Fibroblast of skin of right biceps (primary cell): Measurements from ENCODE around the gene TRIM73.
"Not testable (repeated sequence)": the region's sequence is repeated elsewhere in the genome, so short reads cannot be mapped to it uniquely, and the experiment has no call there.

Experiments used
- DNase-seq: peaks from one replicate; pipeline ENCODE4 v3.0.0-alpha.2; 2013

Gene TRIM73

DNA sequence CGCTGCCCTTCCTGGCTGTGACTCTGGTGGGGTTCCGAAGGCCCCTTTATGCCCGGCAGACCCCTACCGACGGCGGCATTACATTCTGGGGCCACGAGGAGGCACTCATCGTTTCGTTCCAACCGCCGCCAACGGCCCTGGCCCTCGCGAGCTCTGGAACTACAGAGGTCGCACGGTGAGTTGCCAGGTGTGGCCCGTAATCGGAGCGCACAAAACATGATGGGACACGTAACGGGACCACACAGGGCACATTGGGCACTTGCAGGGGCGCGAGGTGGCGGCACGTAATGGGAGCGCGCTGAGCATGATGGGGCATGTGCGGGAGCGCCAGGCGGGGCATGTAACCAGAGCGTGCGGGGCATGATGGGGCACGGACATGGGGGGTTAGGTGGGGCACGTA lies at the start of gene TRIM73:
TRIM73 (plus strand) TSS at position 301 of the 400 bp plus-strand sequence. CDS start 3,305 bp downstream, outside the sequence.
- not testable (repeated sequence) for DNase-seq

DNA sequence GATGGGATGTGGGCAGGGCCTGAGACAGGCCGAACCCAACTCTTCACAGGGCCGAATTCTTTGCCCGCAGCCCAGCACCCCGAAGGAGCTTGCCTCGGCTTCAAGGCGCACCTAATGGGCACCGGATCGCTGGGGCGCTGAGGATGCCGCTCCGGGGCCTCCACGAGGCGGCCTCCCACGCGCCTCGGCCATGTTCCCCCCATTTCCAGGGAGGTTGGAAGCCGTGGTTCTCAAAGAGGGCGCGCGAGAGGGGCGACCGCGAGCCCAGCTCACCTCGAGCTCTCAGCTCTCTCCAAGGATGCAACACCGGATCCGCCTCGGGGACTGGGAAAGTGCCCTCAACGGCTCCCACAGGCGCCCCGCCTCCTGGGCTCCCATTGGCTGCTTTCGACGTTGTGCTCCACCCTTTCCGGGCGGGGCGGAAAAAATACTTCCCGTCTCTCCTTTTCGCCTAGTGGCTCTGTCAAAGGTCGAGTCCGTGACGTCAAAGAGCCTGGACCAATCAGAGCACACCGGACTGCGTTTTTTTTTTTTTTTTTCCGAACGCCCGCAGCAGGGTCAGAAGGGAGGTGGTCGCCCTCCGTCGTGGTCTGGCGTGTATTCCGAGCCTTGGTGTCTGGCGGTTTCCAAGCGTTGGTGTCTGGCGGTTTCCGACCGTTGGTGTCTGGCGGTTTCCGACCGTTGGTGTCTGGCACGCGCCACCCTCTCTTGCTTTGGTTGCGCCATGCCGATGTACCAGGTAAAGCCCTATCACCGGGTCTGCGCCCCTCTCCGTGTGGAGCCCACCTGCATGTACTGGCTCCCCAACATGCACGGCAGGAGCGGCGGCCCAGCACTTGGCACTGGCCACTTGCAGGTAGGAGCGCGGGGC lies 36.5 kb upstream of the TRIM73 start:
- not testable (repeated sequence) for DNase-seq

DNA sequence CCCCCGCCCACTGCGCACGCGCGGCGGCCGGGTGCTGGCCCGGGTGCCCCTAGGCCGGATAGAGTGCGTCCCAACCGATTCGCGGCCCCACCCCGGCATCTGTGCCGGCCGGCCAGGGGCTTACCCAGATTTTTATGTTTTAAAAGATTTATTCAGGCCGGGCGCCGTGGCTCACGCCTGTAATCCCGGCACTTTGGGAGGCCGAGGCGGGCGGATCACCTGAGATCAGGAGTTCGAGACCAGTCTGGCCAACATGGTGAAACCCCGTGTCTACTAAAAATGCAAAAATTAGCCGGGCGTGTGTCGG lies 35.9 kb upstream of the TRIM73 start:
- DNase-seq = not testable (repeated sequence)

- DNase-seq = not testable (repeated sequence)
Observed at GRCh38 chr7:75364079-75364478, 31.4 kb upstream of the TRIM73 start.

GRCh38 chr7:75366643-75367042 lies 28.8 kb upstream of the TRIM73 start:
- DNase-seq = not testable (repeated sequence)

DNA sequence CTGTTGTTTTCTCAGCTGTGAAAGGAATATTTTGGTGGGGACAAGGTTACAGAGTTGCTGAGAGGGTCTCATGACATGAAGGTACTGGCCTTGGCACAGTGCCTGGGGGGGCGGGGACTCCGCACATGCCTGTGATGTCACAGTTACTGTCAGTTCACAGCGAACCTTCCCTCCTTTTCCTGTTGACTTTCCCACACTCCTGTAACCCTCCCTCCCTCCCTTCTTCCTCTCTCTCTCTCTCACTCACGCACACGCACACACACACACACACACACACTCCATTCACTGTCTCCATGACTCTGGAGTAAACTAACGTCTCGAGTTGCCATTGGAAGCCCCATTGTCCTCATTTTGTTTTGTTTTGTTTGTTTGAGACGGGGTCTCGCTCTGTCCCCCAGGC lies 28.1 kb upstream of the TRIM73 start:
- not testable (repeated sequence) for DNase-seq

GRCh38 chr7:75374144-75374518 lies 21.3 kb upstream of the TRIM73 start:
- DNase-seq = not testable (repeated sequence)

DNA sequence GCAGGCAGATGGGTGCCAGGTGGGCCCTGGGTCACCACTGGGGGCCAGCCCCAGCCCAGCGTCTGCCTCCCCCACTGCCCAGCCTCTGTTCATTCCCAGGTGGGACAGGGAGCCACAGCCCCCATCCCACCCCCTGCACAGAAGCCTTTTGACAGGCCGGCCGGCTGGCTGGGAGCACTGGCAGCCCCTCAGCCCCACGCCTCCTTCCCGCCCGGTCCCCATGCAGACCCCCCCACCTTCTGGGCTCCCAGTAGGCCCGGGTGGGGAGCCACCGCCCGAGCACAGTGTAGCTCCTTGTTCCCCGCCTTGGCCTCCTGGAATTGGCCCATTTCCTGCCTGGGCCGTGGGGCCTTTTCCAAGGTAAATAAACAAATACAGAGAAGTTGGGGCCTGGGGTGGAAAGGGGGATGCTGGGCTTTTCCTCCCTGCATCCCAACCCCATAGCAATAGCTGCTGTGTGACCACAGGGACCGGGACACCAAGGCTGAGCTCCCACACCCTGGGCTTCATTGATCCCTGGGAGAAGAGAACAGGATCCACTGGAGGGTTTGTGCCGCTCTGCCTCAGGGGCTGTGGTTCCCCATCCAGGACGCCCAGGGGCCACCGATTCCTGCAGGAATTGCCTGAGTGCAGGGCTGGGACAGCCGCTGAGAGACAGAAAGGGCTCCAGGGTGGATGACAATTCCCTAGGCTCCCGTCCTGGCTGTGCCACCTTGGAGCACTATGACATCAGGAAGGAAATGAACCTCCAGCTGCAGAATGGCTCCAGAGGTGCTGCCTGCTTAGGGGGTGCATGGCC lies 20.7 kb upstream of the TRIM73 start:
- not testable (repeated sequence) for DNase-seq

GRCh38 chr7:75393194-75393593 lies 2.2 kb upstream of the TRIM73 start:
- not testable (repeated sequence) for DNase-seq

- DNase-seq = not testable (repeated sequence)
Observed at GRCh38 chr7:75397865-75398264, 2.4 kb downstream of the TRIM73 start.

DNA sequence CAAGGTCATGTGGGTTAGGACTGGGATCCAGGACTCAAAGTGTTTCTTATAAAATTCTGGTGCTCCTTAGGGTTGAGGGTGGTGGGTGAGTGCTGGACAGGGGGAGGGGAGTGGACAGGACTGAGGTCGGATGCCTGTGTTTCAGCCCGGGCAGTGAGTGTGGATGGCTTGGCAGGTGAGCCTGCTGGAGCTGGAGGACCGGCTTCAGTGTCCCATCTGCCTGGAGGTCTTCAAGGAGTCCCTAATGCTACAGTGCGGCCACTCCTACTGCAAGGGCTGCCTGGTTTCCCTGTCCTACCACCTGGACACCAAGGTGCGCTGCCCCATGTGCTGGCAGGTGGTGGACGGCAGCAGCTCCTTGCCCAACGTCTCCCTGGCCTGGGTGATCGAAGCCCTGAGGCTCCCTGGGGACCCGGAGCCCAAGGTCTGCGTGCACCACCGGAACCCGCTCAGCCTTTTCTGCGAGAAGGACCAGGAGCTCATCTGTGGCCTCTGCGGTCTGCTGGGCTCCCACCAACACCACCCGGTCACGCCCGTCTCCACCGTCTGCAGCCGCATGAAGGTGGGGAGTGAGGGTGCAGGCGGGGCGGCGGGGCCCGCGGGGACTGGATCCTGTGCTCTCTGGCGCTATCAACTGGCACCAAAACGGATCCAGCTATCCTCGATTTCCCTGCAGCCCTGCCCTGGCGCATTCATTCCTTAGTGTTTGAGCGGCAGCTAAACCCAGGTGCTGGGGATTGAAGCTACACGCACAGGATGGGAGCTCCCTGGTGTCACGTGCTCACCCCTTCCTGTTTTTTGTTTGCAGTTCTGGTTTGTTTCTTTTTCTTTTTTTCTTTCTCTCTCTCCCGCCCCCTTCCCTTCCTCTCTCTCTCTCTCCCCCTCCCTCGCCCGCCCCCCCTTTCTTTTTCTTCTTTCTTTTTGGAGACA lies 3.6 kb downstream of the TRIM73 start:
- not testable (repeated sequence) for DNase-seq

GRCh38 chr7:75400575-75400974 lies 5.1 kb downstream of the TRIM73 start:
- not testable (repeated sequence) for DNase-seq

GRCh38 chr7:75403455-75404443 lies 8.3 kb downstream of the TRIM73 start:
- not testable (repeated sequence) for DNase-seq

DNA sequence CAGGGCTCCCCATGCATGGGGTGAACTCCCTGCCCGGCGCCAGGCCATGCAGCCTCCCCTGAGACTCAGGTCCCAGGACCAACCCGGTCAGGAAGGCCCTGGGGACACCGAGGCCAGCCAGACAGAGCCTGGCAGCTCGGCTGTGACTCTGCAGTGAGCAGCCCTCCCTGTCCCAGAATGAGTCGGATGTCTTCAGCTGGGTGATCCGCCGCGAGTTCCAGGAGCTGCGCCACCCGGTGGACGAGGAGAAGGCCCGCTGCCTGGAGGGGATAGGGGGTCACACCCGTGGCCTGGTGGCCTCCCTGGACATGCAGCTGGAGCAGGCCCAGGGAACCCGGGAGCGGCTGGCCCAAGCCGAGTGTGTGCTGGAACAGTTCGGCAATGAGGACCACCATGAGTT lies 9.2 kb downstream of the TRIM73 start:
- DNase-seq = not testable (repeated sequence)

DNA sequence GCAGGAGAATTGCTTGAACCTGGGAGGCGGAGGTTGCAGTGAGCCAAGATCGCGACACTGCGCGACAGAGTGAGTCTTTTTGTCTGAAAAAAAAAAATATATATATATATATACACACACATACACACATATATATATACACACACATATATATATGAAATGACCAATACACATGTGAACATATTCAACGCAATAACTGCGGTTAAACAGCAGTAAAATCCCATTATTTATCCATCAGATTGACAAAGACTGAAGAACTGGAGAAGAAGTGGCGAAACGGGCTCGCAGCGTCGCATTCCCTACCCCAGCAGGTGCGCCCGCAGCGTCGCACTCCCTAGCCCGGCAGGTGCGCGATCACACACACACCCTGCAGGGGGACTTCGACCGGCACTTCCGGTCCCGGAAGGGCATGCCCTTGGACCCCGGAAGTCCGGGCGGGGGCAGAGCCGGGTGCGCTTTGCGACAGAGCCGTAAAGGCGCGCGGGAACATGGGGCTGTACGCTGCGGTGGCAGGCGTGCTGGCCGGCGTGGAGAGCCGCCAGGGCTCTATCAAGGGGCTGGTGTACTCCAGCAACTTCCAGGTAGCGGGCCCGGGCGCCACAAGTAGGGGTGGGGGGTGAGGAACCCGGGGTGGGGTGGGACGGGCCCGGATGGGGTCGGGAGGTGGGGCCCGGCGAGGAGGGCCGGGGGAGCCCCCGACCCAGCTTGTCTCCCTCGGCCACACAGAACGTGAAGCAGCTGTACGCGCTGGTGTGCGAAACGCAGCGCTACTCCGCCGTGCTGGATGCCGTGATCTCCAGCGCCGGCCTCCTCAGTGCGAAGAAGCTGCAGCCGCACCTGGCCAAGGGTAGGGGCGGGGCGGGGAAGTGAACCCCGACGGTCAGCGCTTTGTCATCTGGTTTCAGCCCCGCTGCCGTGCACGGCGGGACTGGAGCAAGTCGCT lies 14.7 kb downstream of the TRIM73 start:
- DNase-seq = not testable (repeated sequence)

DNA sequence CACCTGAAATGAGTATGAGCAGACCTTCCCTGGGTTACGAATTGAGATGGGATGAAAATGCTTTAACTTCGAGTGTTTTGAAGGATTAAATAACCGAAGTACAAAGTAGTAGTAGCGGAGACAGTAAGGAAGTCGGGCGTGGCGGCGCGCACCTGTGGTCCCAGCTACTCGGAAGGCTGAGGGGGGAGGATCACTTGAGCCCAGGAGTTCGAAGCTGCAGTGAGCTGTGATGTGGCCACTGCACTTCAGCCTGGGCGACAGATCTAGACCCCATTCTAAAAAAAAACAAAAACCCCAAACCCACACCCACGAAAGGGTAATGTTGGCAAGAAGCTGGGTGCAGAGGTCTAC lies 15.4 kb downstream of the TRIM73 start:
- not testable (repeated sequence) for DNase-seq

DNA sequence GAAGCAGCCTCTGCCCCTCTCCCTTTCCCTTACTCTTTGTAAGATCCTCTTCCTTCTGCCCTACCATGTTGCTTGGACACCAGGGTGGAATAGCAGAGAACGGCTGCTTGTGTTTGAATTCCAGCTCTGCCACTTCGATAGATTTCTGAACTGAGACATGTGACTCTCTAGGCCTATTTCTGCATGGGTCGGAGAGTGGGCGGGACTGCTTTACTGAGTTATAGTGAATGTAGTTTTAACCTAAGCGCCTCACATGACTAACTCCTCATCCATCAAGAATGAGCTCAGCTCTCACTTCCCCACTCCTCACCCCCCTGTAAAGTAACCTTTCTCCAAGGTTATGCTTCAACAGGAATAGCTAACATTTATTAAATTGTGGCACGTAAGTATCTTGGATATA lies 18.8 kb downstream of the TRIM73 start:
- DNase-seq = not testable (repeated sequence)

DNA sequence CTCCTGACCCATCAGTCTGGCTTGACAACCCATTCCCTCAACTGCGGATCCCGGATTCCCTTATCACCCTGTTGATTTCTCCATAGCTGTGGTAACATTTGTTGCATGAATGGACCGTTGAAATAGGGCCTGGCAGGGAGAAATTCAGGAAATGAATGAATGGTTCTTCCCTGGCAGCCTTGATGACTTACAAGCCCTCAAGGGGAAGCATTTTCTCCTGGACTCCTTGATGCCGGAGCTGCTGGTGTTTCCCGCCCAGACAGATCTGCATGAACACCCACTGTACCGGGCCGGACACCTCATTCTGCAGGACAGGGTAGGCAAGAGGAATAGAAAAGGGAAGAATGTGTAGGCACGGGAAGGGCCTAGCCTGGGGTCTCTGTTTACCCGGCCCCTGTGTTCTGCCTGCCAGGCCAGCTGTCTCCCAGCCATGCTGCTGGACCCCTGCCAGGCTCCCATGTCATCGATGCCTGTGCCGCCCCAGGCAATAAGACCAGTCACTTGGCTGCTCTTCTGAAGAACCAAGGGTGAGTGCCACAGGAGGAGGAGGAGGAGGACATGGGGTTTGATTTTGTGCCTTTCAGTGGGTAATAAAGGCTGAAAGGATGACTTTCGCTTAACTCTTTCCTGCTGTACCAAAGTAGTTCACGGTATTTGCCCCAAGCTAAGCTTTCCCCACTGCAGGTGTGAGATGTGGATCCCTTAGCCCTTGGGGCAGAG lies 19.4 kb downstream of the TRIM73 start:
- not testable (repeated sequence) for DNase-seq

DNA sequence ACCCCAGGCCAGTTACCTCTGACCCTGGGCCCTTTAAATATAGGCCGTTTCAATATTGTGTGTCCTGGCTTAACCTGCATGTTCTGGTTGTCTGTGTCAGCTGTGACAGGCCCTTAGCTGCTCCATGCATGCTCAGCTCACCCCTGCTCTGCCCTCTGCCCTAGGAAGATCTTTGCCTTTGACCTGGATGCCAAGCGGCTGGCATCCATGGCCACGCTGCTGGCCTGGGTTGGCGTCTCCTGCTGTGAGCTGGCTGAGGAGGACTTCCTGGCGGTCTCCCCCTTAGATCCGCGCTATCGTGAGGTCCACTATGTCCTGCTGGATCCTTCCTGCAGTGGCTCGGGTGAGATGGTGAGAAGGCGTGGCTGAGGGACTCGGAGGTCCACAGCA lies 20.0 kb downstream of the TRIM73 start:
- not testable (repeated sequence) for DNase-seq
